PC-3 (cell line): ENCODE data around the gene TRAK1. TPM values are rescaled to one million over a fixed set of nuclear protein-coding genes. Genes with fewer than 3 reads are reported as not detected.

Source experiments
- ATAC-seq: fragments of 200-7000 bp; cut with Tn5 transposase; 2 replicates; pipeline ENCODE4 v1.9.1; 2020; ENCODE audit warnings: mild to moderate bottlenecking, moderate library complexity
- BruUV-seq: library from RNA; stranded (reverse); fragments of 400-500 nt; replicated peaks from 2 replicates; lab custom pipeline; 2021; lab: Mats Ljungman, UMichigan
- CTCF ChIA-PET: fragments of 300-600 bp; sonication (Branson Sonifier 250); formaldehyde crosslinking; loops from one replicate; lab custom pipeline; 2022; ENCODE audit warnings: antibody characterized with exemption; lab: Charles Lee
- POLR2A ChIA-PET: fragments of 300-600 bp; sonication (Branson Sonifier 250); formaldehyde crosslinking; loops from one replicate; lab custom pipeline; 2022; ENCODE audit warnings: antibody characterized with exemption; ENCODE audit not compliant: unreplicated experiment; lab: Charles Lee
- DNase-seq: peaks from one replicate; pipeline ENCODE4 v3.0.0-alpha.2; 2015
- H2AFZ ChIP-seq: fragments of 300-600 bp; sonication (generic); 2 replicates; pipeline ENCODE4 v1.6.0; 2016; ENCODE audit warnings: antibody characterized with exemption, low read length
- H3F3A ChIP-seq: fragments of 300-600 bp; sonication (generic); one replicate; pipeline ENCODE4 v1.6.0; 2017; ENCODE audit warnings: antibody characterized with exemption, low read length, control low read depth, mild to moderate bottlenecking; ENCODE audit not compliant: unreplicated experiment
- H3K27ac ChIP-seq: fragments of 300-600 bp; sonication (generic); 2 replicates; pipeline ENCODE4 v1.5.1; 2016; ENCODE audit warnings: mild to moderate bottlenecking, low read length
- H3K27me3 ChIP-seq: fragments of 300-600 bp; sonication (generic); 2 replicates; pipeline ENCODE4 v1.6.1; 2016; ENCODE audit warnings: low read length, mixed read lengths
- H3K36me3 ChIP-seq: fragments of 300-600 bp; sonication (generic); 2 replicates; pipeline ENCODE4 v1.6.1; 2016; ENCODE audit warnings: low read depth, mixed run types, low read length, mixed read lengths
- H3K4me1 ChIP-seq: fragments of 300-600 bp; sonication (generic); 2 replicates; pipeline ENCODE4 v1.5.1; 2016; ENCODE audit warnings: low read length; ENCODE audit not compliant: insufficient read depth
- H3K4me2 ChIP-seq: fragments of 300-600 bp; sonication (generic); 2 replicates; pipeline ENCODE4 v1.6.0; 2016; ENCODE audit warnings: low read length
- H3K4me3 ChIP-seq: fragments of 300-600 bp; sonication (generic); 2 replicates; pipeline ENCODE4 v1.5.1; 2016; ENCODE audit warnings: mild to moderate bottlenecking, low read length, mixed read lengths
- H3K79me2 ChIP-seq: fragments of 300-600 bp; sonication (generic); 2 replicates; pipeline ENCODE4 v1.6.1; 2017; ENCODE audit warnings: low read length, mixed read lengths
- H3K9ac ChIP-seq: fragments of 300-600 bp; sonication (generic); 2 replicates; pipeline ENCODE4 v1.6.0; 2016; ENCODE audit warnings: mild to moderate bottlenecking, low read length
- H3K9me2 ChIP-seq: fragments of 300-600 bp; sonication (generic); replicated peaks from 2 replicates; pipeline ENCODE4 v1.6.1; 2016; ENCODE audit warnings: mixed run types, low read length, mixed read lengths
- H3K9me3 ChIP-seq: fragments of 300-600 bp; sonication (generic); 2 replicates; pipeline ENCODE4 v1.6.1; 2016; ENCODE audit warnings: low read length, mixed read lengths
- H4K20me1 ChIP-seq: fragments of 300-600 bp; sonication (generic); 2 replicates; pipeline ENCODE4 v1.6.1; 2016; ENCODE audit warnings: low read length, mixed read lengths
- CTCF ChIP-seq: fragments of 300-600 bp; sonication (generic); conservative IDR thresholded peaks from 2 replicates; pipeline ENCODE4 v1.5.1; 2017; ENCODE audit warnings: antibody characterized with exemption, low read depth, mild to moderate bottlenecking, low read length
- EZH2 ChIP-seq: fragments of 300-600 bp; sonication (generic); IDR thresholded peaks from one replicate; pipeline ENCODE4 v1.6.1; 2017; ENCODE audit warnings: antibody characterized with exemption, mild to moderate bottlenecking, low read length; ENCODE audit not compliant: unreplicated experiment
- EZH2phosphoT487 ChIP-seq: fragments of 300-600 bp; sonication (generic); IDR thresholded peaks from 2 replicates; pipeline ENCODE4 v1.6.1; 2018; ENCODE audit warnings: mild to moderate bottlenecking, antibody characterized with exemption, low read length, borderline replicate concordance
- intact Hi-C: fragments of 100-400 bp; cut with micrococcal nuclease; formaldehyde crosslinking; loops from 2 replicates; pipeline ENCODE4 v1.9.0; 2023
- total RNA-seq: library from RNA; depleted of rRNA; stranded (reverse); fragments of >200 nt; gene quantifications from 2 replicates; pipeline ENCODE4 v1.2.3, GENCODE V29; 2014

TRAK1 gene
- total RNA-seq, 1 experiment from 2014 or later: 23.4 TPM

DNA sequence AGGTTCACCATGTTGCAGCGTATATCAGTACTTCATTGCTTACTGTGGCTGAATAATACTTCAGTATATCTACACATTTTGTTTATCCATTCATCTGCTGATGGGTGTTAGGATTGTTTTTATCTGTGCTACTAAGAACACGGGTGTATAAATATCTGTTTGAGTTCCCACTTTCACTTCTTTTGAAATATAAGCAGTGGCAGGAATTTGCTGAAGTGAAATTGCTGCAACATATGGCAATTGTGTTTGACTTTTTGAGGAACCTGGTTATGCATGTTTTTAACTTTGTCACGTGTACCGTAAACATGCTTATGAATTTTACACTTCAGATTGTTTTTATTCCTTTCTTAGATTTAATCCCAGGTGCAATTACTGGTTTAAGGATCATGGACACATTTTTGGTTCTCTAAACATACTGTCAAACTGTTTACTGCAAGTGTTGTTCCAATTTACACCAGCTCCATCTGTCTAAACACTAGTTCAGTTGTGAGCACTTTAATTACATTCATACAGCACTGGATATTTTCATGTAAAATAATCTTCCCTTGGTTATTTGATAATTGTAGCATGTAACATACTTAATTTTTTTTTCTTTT lies 23.1 kb downstream of the TRAK1 start:
- Histone ChIP-seq H3K4me3 (no peak overlapping the region), H3K9me2 (no peaks in the 10 kb centered on the region), H3K4me2 (no peak overlapping the region), H3K9me3 (no peaks in the 10 kb centered on the region), H3K9ac (no peak overlapping the region), H3K27ac (no peak overlapping the region), H2AFZ (no peak overlapping the region), H3K36me3 (no peaks in the 10 kb centered on the region), H3F3A (no peaks in the 10 kb centered on the region), H3K4me1 (peaks cover 13% of the 10 kb centered on the region), H3K27me3 (no peaks in the 10 kb centered on the region), H3K79me2 (no peaks in the 10 kb centered on the region), H4K20me1 (no peaks in the 10 kb centered on the region)
- CTCF ChIA-PET: no interaction called here
- ATAC-seq (no peak), DNase-seq (no peak)
- no TSS peak for BruUV-seq
- POLR2A ChIA-PET: no interaction called here
- intact Hi-C loops: no loop called here
- TF ChIP-seq EZH2phosphoT487 (no peak), CTCF (no peak), EZH2 (no peak)

DNA sequence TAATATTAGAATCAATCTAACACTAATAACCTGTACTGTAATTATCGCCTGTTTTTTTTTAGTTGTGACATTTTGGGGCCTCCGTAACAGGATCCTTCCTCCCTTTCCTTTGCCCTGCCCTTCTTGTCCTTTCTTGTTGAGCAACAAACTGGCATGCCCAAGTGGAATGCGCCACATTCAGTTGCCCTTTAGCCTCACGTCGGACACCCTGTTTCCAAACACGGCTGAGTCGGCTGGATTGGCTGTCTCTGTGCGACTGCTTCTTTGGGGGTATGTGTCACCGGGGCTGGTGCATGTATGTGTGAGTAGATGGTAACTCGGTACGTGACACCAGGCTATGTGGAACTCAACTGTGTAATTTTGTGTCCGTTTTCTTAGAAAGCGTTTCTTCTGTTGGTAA lies 24.1 kb downstream of the TRAK1 start:
- ATAC-seq (no peak), DNase-seq (no peak)
- Histone ChIP-seq H3K4me2 (no peak overlapping the region), H3K27me3 (no peaks in the 10 kb centered on the region), H3K9ac (no peak overlapping the region), H3K36me3 (no peaks in the 10 kb centered on the region), H3K4me1 (peaks cover 18% of the 10 kb centered on the region), H3K4me3 (no peak overlapping the region), H3K9me3 (no peaks in the 10 kb centered on the region), H2AFZ (no peak overlapping the region), H3K27ac (no peak overlapping the region), H4K20me1 (no peaks in the 10 kb centered on the region), H3K9me2 (no peaks in the 10 kb centered on the region), H3F3A (no peaks in the 10 kb centered on the region), H3K79me2 (no peaks in the 10 kb centered on the region)
- ChIA-PET POLR2A (no interaction called here), CTCF (no interaction called here)
- TF ChIP-seq CTCF (no peak), EZH2 (no peak), EZH2phosphoT487 (no peak)
- intact Hi-C loops: loop anchor here (5.0 kb wide), 1 partner anchor 432 kb away; no protein-coding TSS in a partner anchor
- no TSS peak for BruUV-seq

GRCh38 chr3:42115946-42116345 lies 24.8 kb downstream of the TRAK1 start:
- Histone ChIP-seq H3K4me2 (no peak overlapping the region), H3K27me3 (no peaks in the 10 kb centered on the region), H3K36me3 (no peaks in the 10 kb centered on the region), H2AFZ (no peak overlapping the region), H3K79me2 (no peaks in the 10 kb centered on the region), H3K9me2 (no peaks in the 10 kb centered on the region), H3K27ac (no peak overlapping the region), H3K4me1 (peaks cover 18% of the 10 kb centered on the region), H3K9ac (no peak overlapping the region), H3F3A (no peaks in the 10 kb centered on the region), H3K9me3 (no peaks in the 10 kb centered on the region), H4K20me1 (no peaks in the 10 kb centered on the region), H3K4me3 (no peak overlapping the region)
- intact Hi-C loops: loop anchor here (2.0 to 5.0 kb wide), 2 partner anchors 329 to 431 kb away; no protein-coding TSS in a partner anchor
- ChIA-PET CTCF (no interaction called here), POLR2A (no interaction called here)
- no peak for ATAC-seq
- no peak for DNase-seq
- BruUV-seq: no TSS peak
- TF ChIP-seq EZH2phosphoT487 (no peak), CTCF (no peak), EZH2 (no peak)
